ENCODE results near the gene PDHX. TPM values are rescaled to one million over a fixed set of nuclear protein-coding genes. Genes with fewer than 3 reads are reported as not detected.

PDHX gene
- total and polyA plus RNA-seq, 4 donors = 14.9 to 35.2 (median 24.0) TPM

DNA sequence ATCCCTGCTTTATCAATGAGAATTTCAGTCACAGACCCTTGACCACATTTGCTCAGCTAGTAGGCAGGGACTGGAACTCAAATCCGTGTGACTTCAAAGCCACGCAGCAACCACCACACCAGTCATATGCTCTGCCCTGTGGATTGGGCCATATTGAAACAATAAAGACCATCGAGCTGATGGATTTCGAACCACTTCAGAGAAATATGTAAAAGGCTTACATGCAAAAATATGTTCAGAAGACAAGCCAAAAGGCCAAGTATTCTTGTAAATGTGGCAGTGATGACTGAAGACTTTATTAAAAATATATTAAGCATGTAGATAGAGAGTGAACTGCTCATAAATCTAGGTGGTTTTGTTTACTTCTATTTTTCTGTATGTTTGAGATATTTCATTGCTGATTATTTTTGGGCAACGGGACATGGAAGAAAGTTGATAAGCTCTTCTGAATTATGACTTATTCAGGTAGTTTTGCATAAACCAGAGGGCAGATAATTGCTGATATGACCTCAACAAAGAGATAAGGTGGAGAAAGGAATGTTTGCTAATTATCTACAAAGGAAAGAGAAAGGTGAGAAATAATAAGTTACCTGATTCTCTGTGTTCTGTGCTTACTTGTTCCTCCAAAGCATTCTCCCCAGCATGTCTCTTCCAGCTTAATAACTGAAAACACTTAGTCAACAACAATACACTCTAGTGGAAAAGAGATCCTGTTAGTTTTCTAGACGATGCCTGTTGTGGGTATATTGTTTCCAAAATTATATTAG is 99.4 kb downstream of the PDHX start:
- H3K36me3 ChIP-seq (ENCODE audit: control insufficient read depth in 4 of 4, insufficient read depth in 3 of 4, low read depth in 1 of 4, low read length in 3 of 4) = no peaks in the 10 kb centered on the region
- no peak overlapping the region for H3K9ac ChIP-seq (ENCODE audit: low read depth in 1 of 2, low read length in 2 of 2)
- no peak overlapping the region for H3K27ac ChIP-seq (ENCODE audit: low read depth in 1 of 2, low read length in 2 of 2)
- no peaks in the 10 kb centered on the region for H3K4me1 ChIP-seq (ENCODE audit: control insufficient read depth in 4 of 4, insufficient read depth in 4 of 4, low read length in 3 of 4)
- WGBS = 85% methylated on average over 6 of the region's 6 CpGs
- DNase-seq (ENCODE audit: low spot score) = no peak
- no peak for TF ChIP-seq HNF4A (conservative IDR thresholded peaks at IDR 0.05)
- TF ChIP-seq SP1 (IDR thresholded peaks at IDR 0.05) = no peak
- no peak for TF ChIP-seq FOXA1 (IDR thresholded peaks at IDR 0.05)
- no peak for TF ChIP-seq YY1 (IDR thresholded peaks at IDR 0.05)
- TF ChIP-seq, protein P1, sequence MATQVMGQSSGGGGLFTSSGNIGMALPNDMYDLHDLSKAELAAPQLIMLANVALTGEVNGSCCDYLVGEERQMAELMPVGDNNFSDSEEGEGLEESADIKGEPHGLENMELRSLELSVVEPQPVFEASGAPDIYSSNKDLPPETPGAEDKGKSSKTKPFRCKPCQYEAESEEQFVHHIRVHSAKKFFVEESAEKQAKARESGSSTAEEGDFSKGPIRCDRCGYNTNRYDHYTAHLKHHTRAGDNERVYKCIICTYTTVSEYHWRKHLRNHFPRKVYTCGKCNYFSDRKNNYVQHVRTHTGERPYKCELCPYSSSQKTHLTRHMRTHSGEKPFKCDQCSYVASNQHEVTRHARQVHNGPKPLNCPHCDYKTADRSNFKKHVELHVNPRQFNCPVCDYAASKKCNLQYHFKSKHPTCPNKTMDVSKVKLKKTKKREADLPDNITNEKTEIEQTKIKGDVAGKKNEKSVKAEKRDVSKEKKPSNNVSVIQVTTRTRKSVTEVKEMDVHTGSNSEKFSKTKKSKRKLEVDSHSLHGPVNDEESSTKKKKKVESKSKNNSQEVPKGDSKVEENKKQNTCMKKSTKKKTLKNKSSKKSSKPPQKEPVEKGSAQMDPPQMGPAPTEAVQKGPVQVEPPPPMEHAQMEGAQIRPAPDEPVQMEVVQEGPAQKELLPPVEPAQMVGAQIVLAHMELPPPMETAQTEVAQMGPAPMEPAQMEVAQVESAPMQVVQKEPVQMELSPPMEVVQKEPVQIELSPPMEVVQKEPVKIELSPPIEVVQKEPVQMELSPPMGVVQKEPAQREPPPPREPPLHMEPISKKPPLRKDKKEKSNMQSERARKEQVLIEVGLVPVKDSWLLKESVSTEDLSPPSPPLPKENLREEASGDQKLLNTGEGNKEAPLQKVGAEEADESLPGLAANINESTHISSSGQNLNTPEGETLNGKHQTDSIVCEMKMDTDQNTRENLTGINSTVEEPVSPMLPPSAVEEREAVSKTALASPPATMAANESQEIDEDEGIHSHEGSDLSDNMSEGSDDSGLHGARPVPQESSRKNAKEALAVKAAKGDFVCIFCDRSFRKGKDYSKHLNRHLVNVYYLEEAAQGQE (IDR thresholded peaks at IDR 0.05) = no peak
- no peak for TF ChIP-seq EGR1 (IDR thresholded peaks at IDR 0.05; ENCODE audit: low read depth in 2 of 2)
- no peak for TF ChIP-seq TAF1 (conservative IDR thresholded peaks at IDR 0.05)
- TF ChIP-seq, protein P2, sequence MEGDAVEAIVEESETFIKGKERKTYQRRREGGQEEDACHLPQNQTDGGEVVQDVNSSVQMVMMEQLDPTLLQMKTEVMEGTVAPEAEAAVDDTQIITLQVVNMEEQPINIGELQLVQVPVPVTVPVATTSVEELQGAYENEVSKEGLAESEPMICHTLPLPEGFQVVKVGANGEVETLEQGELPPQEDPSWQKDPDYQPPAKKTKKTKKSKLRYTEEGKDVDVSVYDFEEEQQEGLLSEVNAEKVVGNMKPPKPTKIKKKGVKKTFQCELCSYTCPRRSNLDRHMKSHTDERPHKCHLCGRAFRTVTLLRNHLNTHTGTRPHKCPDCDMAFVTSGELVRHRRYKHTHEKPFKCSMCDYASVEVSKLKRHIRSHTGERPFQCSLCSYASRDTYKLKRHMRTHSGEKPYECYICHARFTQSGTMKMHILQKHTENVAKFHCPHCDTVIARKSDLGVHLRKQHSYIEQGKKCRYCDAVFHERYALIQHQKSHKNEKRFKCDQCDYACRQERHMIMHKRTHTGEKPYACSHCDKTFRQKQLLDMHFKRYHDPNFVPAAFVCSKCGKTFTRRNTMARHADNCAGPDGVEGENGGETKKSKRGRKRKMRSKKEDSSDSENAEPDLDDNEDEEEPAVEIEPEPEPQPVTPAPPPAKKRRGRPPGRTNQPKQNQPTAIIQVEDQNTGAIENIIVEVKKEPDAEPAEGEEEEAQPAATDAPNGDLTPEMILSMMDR (IDR thresholded peaks at IDR 0.05; ENCODE audit: low read depth, low read length, missing input control) = no peak
- TF ChIP-seq, protein P3, sequence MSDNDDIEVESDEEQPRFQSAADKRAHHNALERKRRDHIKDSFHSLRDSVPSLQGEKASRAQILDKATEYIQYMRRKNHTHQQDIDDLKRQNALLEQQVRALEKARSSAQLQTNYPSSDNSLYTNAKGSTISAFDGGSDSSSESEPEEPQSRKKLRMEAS (IDR thresholded peaks at IDR 0.05) = no peak
- no peak for TF ChIP-seq NR2F2 (IDR thresholded peaks at IDR 0.05)
- TF ChIP-seq, protein P4, sequence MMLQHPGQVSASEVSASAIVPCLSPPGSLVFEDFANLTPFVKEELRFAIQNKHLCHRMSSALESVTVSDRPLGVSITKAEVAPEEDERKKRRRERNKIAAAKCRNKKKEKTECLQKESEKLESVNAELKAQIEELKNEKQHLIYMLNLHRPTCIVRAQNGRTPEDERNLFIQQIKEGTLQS (IDR thresholded peaks at IDR 0.05) = no peak
- TF ChIP-seq GABPA (IDR thresholded peaks at IDR 0.05 in 1 of 2, conservative IDR thresholded peaks at IDR 0.05 in 1 of 2) = no peak
- TF ChIP-seq HNF4G (IDR thresholded peaks at IDR 0.05) = no peak
- no peaks in the 10 kb centered on the region for H3K9me3 ChIP-seq (ENCODE audit: control insufficient read depth in 4 of 4, low read length in 3 of 4)
- no peak overlapping the region for H3K4me3 ChIP-seq (ENCODE audit: low read depth in 1 of 3, low read length in 3 of 3)
- no peaks in the 10 kb centered on the region for H3K27me3 ChIP-seq (ENCODE audit: control insufficient read depth in 4 of 4, insufficient read depth in 4 of 4, low read length in 3 of 4)

DNA sequence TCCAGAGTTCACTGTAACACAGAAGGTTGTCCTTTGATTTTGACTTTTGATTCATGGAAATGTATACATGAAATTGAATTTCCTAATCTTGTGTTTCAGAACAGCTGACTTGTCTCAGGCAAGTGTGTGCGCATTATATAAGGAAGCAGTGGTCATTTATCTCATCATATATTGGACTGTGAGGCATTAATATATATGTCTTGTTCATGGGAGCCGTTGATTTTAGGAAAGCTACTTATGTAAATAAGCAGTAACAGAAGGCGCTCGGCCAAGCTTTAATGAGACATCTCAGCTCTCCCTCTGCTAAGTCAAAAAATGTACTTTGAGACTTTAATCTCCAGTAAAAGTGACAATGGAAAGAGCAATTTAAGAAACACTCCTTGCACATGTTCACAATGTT is 100.5 kb downstream of the PDHX start:
- Histone ChIP-seq H3K27ac (ENCODE audit: low read depth in 1 of 2, low read length in 2 of 2) (no peak overlapping the region), H3K27me3 (ENCODE audit: control insufficient read depth in 4 of 4, insufficient read depth in 4 of 4, low read length in 3 of 4) (no peaks in the 10 kb centered on the region), H3K9me3 (ENCODE audit: control insufficient read depth in 4 of 4, low read length in 3 of 4) (no peaks in the 10 kb centered on the region), H3K9ac (ENCODE audit: low read depth in 1 of 2, low read length in 2 of 2) (no peak overlapping the region), H3K36me3 (ENCODE audit: control insufficient read depth in 4 of 4, insufficient read depth in 3 of 4, low read depth in 1 of 4, low read length in 3 of 4) (no peaks in the 10 kb centered on the region), H3K4me3 (ENCODE audit: low read depth in 1 of 3, low read length in 3 of 3) (no peak overlapping the region), H3K4me1 (ENCODE audit: control insufficient read depth in 4 of 4, insufficient read depth in 4 of 4, low read length in 3 of 4) (no peaks in the 10 kb centered on the region)
- WGBS = 84% methylated on average over 4 of the region's 4 CpGs
- TF ChIP-seq TAF1 (conservative IDR thresholded peaks at IDR 0.05) = no peak
- no peak for TF ChIP-seq FOXA1 (IDR thresholded peaks at IDR 0.05)
- TF ChIP-seq RAD21 (IDR thresholded peaks at IDR 0.05) = no peak
- TF ChIP-seq, protein P5, sequence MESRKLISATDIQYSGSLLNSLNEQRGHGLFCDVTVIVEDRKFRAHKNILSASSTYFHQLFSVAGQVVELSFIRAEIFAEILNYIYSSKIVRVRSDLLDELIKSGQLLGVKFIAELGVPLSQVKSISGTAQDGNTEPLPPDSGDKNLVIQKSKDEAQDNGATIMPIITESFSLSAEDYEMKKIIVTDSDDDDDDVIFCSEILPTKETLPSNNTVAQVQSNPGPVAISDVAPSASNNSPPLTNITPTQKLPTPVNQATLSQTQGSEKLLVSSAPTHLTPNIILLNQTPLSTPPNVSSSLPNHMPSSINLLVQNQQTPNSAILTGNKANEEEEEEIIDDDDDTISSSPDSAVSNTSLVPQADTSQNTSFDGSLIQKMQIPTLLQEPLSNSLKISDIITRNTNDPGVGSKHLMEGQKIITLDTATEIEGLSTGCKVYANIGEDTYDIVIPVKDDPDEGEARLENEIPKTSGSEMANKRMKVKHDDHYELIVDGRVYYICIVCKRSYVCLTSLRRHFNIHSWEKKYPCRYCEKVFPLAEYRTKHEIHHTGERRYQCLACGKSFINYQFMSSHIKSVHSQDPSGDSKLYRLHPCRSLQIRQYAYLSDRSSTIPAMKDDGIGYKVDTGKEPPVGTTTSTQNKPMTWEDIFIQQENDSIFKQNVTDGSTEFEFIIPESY (IDR thresholded peaks at IDR 0.05) = no peak
- TF ChIP-seq, protein P4 (IDR thresholded peaks at IDR 0.05) = no peak
- no peak for TF ChIP-seq YY1 (IDR thresholded peaks at IDR 0.05)
- TF ChIP-seq RXRA (IDR thresholded peaks at IDR 0.05) = no peak
- TF ChIP-seq GABPA (IDR thresholded peaks at IDR 0.05 in 1 of 2, conservative IDR thresholded peaks at IDR 0.05 in 1 of 2) = no peak
- no peak for TF ChIP-seq EGR1 (IDR thresholded peaks at IDR 0.05; ENCODE audit: low read depth in 2 of 2)
- TF ChIP-seq NR2F2 (IDR thresholded peaks at IDR 0.05) = no peak
- no peak for TF ChIP-seq FOXA2 (IDR thresholded peaks at IDR 0.05)
- DNase-seq (ENCODE audit: low spot score) = no peak
